SH-SY5Y (cell line): ENCODE data around the gene UBE2F.

ENCODE experiments used
- GATA2 ChIP-seq: IDR thresholded peaks from 2 replicates; pipeline ENCODE4 v1.6.1; 2011; ENCODE audit warnings: mild to moderate bottlenecking, low read depth, low read length
- GATA3 ChIP-seq: IDR thresholded peaks from 2 replicates; pipeline ENCODE4 v1.6.1; 2011; ENCODE audit warnings: low read depth, mild to moderate bottlenecking, low read length, moderate library complexity

- no peak for TF ChIP-seq GATA2
- no peak for TF ChIP-seq GATA3
Observed at GRCh38 chr2:237964578-237965404, 2.0 kb upstream of the UBE2F start.
